HepG2 (cell line): ENCODE data around the gene LILRB3. TPM values are rescaled to one million over a fixed set of nuclear protein-coding genes. Genes with fewer than 3 reads are reported as not detected.
A peak's percentile ranks its signal among the peaks of the same experiment; 100 is the strongest.

Experiments used
- ATAC-seq: fragments of 200-7000 bp; cut with Tn5 transposase; 3 replicates; pipeline ENCODE4 v1.9.1; 2020; ENCODE audit warnings: mild to moderate bottlenecking, moderate library complexity
- BruUV-seq: library from RNA; stranded (reverse); fragments of 400-500 nt; replicated peaks from 2 replicates; lab custom pipeline; 2021; lab: Mats Ljungman, UMichigan
- CTCF ChIA-PET: fragments of 300-600 bp; formaldehyde crosslinking; extraction: SDS; loops from one replicate; lab custom pipeline; 2021; ENCODE audit warnings: low total read pairs, inconsistent platforms, low intra/inter-chr PET ratio; lab: Yijun Ruan, JAX
- POLR2A ChIA-PET: fragments of 350-600 bp; sonication (Branson Sonifier 250); formaldehyde crosslinking; loops from one replicate; lab custom pipeline; 2020; ENCODE audit warnings: antibody characterized with exemption, inconsistent platforms; lab: Yijun Ruan, JAX
- DNase-seq: peaks from one replicate; pipeline ENCODE4 v3.0.0-alpha.2; 2015; ENCODE audit warnings: low spot score
- FAIRE-seq: peaks from 3 replicates; lab custom pipeline; 2011; peaks lifted over from hg19 to GRCh38; lab: Jason Lieb, UNC
- H2AFZ ChIP-seq: one replicate; pipeline ENCODE4 v1.6.1; 2011; ENCODE audit warnings: low read length, inconsistent platforms
- H3K27ac ChIP-seq: fragments of 300-600 bp; 3 replicates; pipeline ENCODE4 v1.8.0; 2011; ENCODE audit warnings: mixed run types, mild to moderate bottlenecking, mixed read lengths, low read length, inconsistent platforms; ENCODE audit not compliant: insufficient read depth; ENCODE audit errors: extremely low read length
- H3K27me3 ChIP-seq, 2 experiments: fragments of 200-600 bp in 1 of 2; 2 replicates in 1 of 2; 3 replicates in 1 of 2; pipeline versions ENCODE4 v1.6.0 to v1.8.0; 2011; ENCODE audit warnings: low read length in 2 of 2, mild to moderate bottlenecking in 2 of 2, moderate library complexity in 2 of 2, inconsistent platforms in 1 of 2; ENCODE audit not compliant: insufficient read depth in 2 of 2, control insufficient read depth in 1 of 2
- H3K36me3 ChIP-seq, 2 experiments: fragments of 200-600 bp in 1 of 2; replicated peaks in 1 of 2; 2 replicates in 1 of 2; 3 replicates in 1 of 2; pipeline versions ENCODE4 v1.5.1 to v1.8.0; 2011; ENCODE audit warnings: low read length in 2 of 2, inconsistent platforms in 1 of 2; ENCODE audit not compliant: insufficient read depth in 2 of 2, control insufficient read depth in 1 of 2
- H3K4me1 ChIP-seq: 2 replicates; pipeline ENCODE4 v1.5.1; 2012; ENCODE audit warnings: low read length, inconsistent platforms; ENCODE audit not compliant: insufficient read depth
- H3K4me2 ChIP-seq: 2 replicates; pipeline ENCODE4 v1.6.0; 2011; ENCODE audit warnings: low read depth, low read length, inconsistent platforms
- H3K4me3 ChIP-seq, 3 experiments: fragments of 200-600 bp in 1 of 3; sonication (generic), shearing (Covaris generic) in 1 of 3; replicated peaks in 1 of 3; 2 replicates each; pipeline ENCODE4 v1.5.1; 2011 to 2016; ENCODE audit warnings: low read length in 3 of 3, inconsistent platforms in 2 of 3, low read depth in 2 of 3, mild to moderate bottlenecking in 2 of 3, control low read depth in 1 of 3, mixed read lengths in 1 of 3; ENCODE audit not compliant: insufficient read depth in 1 of 3
- H3K79me2 ChIP-seq: one replicate; pipeline ENCODE4 v1.6.1; 2011; ENCODE audit warnings: low read length, inconsistent platforms; ENCODE audit not compliant: insufficient read depth
- H3K9ac ChIP-seq: 2 replicates; pipeline ENCODE4 v1.6.0; 2011; ENCODE audit warnings: mild to moderate bottlenecking, low read depth, low read length, inconsistent platforms; ENCODE audit not compliant: insufficient read depth
- H3K9me3 ChIP-seq: 2 replicates; pipeline ENCODE4 v1.5.1; 2012; ENCODE audit warnings: mild to moderate bottlenecking, low read length
- H4K20me1 ChIP-seq: 2 replicates; pipeline ENCODE4 v1.6.0; 2011; ENCODE audit warnings: inconsistent platforms, mild to moderate bottlenecking, low read length, moderate library complexity; ENCODE audit not compliant: insufficient read depth
- CEBPG ChIP-seq: IDR thresholded peaks from 2 replicates; pipeline ENCODE4 v1.6.1; 2016
- ESRRA ChIP-seq: sonication (generic); formaldehyde crosslinking; IDR thresholded peaks from 2 replicates; pipeline ENCODE4 v1.5.1; 2020; ENCODE audit warnings: mild to moderate bottlenecking, low read depth, missing genetic modification reagents
- HMG20A ChIP-seq: IDR thresholded peaks from 2 replicates; pipeline ENCODE4 v1.6.1; 2016; ENCODE audit warnings: borderline replicate concordance
- MATR3 ChIP-seq: sonication (generic); formaldehyde crosslinking; IDR thresholded peaks from 2 replicates; pipeline ENCODE4 v1.4.0; 2020; ENCODE audit warnings: missing genetic modification reagents
- NCOA5 ChIP-seq: sonication (generic); formaldehyde crosslinking; IDR thresholded peaks from 2 replicates; pipeline ENCODE4 v1.4.0; 2020; ENCODE audit warnings: missing genetic modification reagents
- POLR2G ChIP-seq: fragments of 200-400 bp; formaldehyde crosslinking; IDR thresholded peaks from 2 replicates; pipeline ENCODE4 v1.6.1; 2018; ENCODE audit warnings: mild to moderate bottlenecking, low read depth, low read length, moderate library complexity
- ZNF121 ChIP-seq: sonication (generic); formaldehyde crosslinking; IDR thresholded peaks from 2 replicates; pipeline ENCODE4 v1.5.0; 2020; ENCODE audit warnings: mild to moderate bottlenecking, missing genetic modification reagents
- ZNF510 ChIP-seq: sonication (generic); formaldehyde crosslinking; IDR thresholded peaks from 2 replicates; pipeline ENCODE4 v1.4.0; 2020; ENCODE audit warnings: low read depth, mild to moderate bottlenecking, missing genetic modification reagents
- ZNF605 ChIP-seq: sonication (generic); formaldehyde crosslinking; IDR thresholded peaks from 2 replicates; pipeline ENCODE4 v1.8.0; 2022; ENCODE audit warnings: mild to moderate bottlenecking, missing genetic modification reagents
- WGBS: methylation state at CpG from one replicate; pipeline ENCODE4 v1.1.6; 2017; ENCODE audit warnings: low lambda C conversion rate; 5-methylcytosine and 5-hydroxymethylcytosine counted together
- in situ Hi-C: cut with HindIII; loops from 2 replicates; pipeline ENCODE4 v1.10.0; 2017; ENCODE audit warnings: low pct_unique_long_range_greater_than_20kb; ENCODE audit not compliant: extremely low pct_ligation_motif_present
- intact Hi-C: fragments of 100-400 bp; cut with micrococcal nuclease; formaldehyde crosslinking; loops from one replicate; pipeline ENCODE4 v1.10.0; 2022; ENCODE audit not compliant: unreplicated experiment
- polyA plus RNA-seq, 8 experiments: library from polyadenylated mRNA; depleted of rRNA in 3 of 8; stranded (reverse) in 7 of 8; unstranded in 1 of 8; fragments of >200 nt; fragmentation: Illumina TruSeq in 4 of 8; extraction: Trizol in 4 of 8; gene quantifications; 2 replicates each; pipeline versions ENCODE4 v1.2.1 to v1.2.3, GENCODE V29; 2011 to 2016; ENCODE audit warnings: low read depth in 4 of 8, missing spikeins in 1 of 8, mixed read lengths in 1 of 8; ENCODE audit not compliant: insufficient read depth in 1 of 8
- total RNA-seq, 5 experiments: library from RNA; depleted of rRNA; stranded (reverse); fragments of >200 nt; fragmentation: Illumina TruSeq; extraction: Trizol; gene quantifications; 2 replicates each; pipeline ENCODE4 v1.2.3, GENCODE V29; 2016; ENCODE audit warnings: low read depth in 1 of 5
- TF ChIP-seq, protein P1 (sequence below): sonication (generic); formaldehyde crosslinking; IDR thresholded peaks from 2 replicates; pipeline ENCODE4 v1.9.0; 2022; ENCODE audit warnings: low read depth, missing genetic modification reagents
- TF ChIP-seq, protein P2 (sequence below): IDR thresholded peaks from 2 replicates; pipeline ENCODE4 v1.6.1; 2016; ENCODE audit warnings: mild to moderate bottlenecking
- TF ChIP-seq, protein P3 (sequence below): IDR thresholded peaks from 2 replicates; pipeline ENCODE4 v1.6.1; 2012; ENCODE audit warnings: low read length, improper control_type of control experiment
- TF ChIP-seq, protein P4 (sequence below): IDR thresholded peaks from 2 replicates; pipeline ENCODE4 v1.6.1; 2016; ENCODE audit warnings: mild to moderate bottlenecking, missing biosample characterization, missing genetic modification reagents
- TF ChIP-seq, protein P5 (sequence below): sonication (generic); formaldehyde crosslinking; IDR thresholded peaks from 2 replicates; pipeline ENCODE4 v1.5.0; 2020; ENCODE audit warnings: mild to moderate bottlenecking, low read depth, missing genetic modification reagents, borderline replicate concordance

The LILRB3 gene
- total and polyA plus RNA-seq, 2 of the 13 experiments (the other 11 are each of a cell fraction or from before 2014, with no cell fraction given), result 0.22 TPM; not detected in 1

DNA sequence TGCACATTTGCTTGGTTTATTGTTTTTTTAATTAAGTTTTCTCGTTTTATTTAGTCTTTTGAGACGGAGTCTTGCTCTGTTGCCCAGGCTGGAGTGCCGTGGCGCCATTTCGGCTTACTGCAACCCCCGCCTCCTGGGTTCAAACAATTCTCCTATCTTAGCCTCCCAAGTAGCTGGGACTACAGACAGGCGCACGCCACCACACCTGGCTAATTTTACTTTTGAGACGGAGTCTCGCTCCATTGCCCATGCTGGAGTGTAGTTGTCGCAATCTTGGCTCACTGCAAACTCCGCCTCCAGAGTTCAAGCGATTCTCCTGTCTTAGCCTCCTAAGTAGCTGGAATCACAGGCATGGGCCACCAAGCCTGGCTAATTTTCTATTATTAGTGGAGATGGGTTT, 20.8 kb downstream of the LILRB3 start:
- no peak for FAIRE-seq
- DNase-seq, result no peak
- H3K4me2 ChIP-seq, result peak overlapping the region; percentile 87
- peak overlapping the region; percentile 61 to 83 (median 72) for H3K4me3 ChIP-seq
- no peaks in the 10 kb centered on the region; a peak in 1 of 5 replicates for H3K27me3 ChIP-seq
- H3K27ac ChIP-seq, result peak overlapping the region; percentile 91
- H4K20me1 ChIP-seq, result peaks cover 63% of the 10 kb centered on the region
- no TSS peak for BruUV-seq
- POLR2A ChIA-PET, result interaction anchor here (1.4 to 8.7 kb wide), 2 partner anchors 9 to 11 kb away, joined by 5 to 306 read pairs; partner anchors contain the start of genes MBOAT7 and TSEN34
- intact Hi-C loops, result loop anchor here (5.0 kb wide), 1 partner anchor 65 kb away; the partner anchor contains the start of gene CNOT3
- peaks cover 17 to 60% of the 10 kb centered on the region in 2 experiments for H3K36me3 ChIP-seq
- TF ChIP-seq POLR2G (no peak), CEBPG (0 out of 2 replicates have a peak, but pooled peaks have one; percentile 11), ZNF510 (CRISPR knock-in tag) (no peak), NCOA5 (CRISPR knock-in tag) (no peak), HMG20A (no peak), MATR3 (CRISPR knock-in tag) (no peak), ZNF605 (0 out of 2 replicates have a peak, but pooled peaks have one; percentile 44), ZNF121 (CRISPR knock-in tag) (peak; percentile 70), ESRRA (CRISPR knock-in tag) (no peak)
- TF ChIP-seq, protein P1, sequence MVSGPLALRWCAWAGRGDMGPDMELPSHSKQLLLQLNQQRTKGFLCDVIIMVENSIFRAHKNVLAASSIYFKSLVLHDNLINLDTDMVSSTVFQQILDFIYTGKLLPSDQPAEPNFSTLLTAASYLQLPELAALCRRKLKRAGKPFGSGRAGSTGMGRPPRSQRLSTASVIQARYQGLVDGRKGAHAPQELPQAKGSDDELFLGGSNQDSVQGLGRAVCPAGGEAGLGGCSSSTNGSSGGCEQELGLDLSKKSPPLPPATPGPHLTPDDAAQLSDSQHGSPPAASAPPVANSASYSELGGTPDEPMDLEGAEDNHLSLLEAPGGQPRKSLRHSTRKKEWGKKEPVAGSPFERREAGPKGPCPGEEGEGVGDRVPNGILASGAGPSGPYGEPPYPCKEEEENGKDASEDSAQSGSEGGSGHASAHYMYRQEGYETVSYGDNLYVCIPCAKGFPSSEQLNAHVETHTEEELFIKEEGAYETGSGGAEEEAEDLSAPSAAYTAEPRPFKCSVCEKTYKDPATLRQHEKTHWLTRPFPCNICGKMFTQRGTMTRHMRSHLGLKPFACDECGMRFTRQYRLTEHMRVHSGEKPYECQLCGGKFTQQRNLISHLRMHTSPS (CRISPR knock-in tag), result no peak
- TF ChIP-seq, protein P2, sequence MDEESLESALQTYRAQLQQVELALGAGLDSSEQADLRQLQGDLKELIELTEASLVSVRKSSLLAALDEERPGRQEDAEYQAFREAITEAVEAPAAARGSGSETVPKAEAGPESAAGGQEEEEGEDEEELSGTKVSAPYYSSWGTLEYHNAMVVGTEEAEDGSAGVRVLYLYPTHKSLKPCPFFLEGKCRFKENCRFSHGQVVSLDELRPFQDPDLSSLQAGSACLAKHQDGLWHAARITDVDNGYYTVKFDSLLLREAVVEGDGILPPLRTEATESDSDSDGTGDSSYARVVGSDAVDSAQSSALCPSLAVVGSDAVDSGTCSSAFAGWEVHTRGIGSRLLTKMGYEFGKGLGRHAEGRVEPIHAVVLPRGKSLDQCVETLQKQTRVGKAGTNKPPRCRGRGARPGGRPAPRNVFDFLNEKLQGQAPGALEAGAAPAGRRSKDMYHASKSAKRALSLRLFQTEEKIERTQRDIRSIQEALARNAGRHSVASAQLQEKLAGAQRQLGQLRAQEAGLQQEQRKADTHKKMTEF (CRISPR knock-in tag), result 0 out of 2 replicates have a peak, but pooled peaks have one; percentile 14
- TF ChIP-seq, protein P3, sequence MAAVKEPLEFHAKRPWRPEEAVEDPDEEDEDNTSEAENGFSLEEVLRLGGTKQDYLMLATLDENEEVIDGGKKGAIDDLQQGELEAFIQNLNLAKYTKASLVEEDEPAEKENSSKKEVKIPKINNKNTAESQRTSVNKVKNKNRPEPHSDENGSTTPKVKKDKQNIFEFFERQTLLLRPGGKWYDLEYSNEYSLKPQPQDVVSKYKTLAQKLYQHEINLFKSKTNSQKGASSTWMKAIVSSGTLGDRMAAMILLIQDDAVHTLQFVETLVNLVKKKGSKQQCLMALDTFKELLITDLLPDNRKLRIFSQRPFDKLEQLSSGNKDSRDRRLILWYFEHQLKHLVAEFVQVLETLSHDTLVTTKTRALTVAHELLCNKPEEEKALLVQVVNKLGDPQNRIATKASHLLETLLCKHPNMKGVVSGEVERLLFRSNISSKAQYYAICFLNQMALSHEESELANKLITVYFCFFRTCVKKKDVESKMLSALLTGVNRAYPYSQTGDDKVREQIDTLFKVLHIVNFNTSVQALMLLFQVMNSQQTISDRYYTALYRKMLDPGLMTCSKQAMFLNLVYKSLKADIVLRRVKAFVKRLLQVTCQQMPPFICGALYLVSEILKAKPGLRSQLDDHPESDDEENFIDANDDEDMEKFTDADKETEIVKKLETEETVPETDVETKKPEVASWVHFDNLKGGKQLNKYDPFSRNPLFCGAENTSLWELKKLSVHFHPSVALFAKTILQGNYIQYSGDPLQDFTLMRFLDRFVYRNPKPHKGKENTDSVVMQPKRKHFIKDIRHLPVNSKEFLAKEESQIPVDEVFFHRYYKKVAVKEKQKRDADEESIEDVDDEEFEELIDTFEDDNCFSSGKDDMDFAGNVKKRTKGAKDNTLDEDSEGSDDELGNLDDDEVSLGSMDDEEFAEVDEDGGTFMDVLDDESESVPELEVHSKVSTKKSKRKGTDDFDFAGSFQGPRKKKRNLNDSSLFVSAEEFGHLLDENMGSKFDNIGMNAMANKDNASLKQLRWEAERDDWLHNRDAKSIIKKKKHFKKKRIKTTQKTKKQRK, result no peak
- TF ChIP-seq, protein P4, sequence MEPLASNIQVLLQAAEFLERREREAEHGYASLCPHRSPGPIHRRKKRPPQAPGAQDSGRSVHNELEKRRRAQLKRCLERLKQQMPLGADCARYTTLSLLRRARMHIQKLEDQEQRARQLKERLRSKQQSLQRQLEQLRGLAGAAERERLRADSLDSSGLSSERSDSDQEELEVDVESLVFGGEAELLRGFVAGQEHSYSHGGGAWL (CRISPR knock-in tag), result no peak
- TF ChIP-seq, protein P5, sequence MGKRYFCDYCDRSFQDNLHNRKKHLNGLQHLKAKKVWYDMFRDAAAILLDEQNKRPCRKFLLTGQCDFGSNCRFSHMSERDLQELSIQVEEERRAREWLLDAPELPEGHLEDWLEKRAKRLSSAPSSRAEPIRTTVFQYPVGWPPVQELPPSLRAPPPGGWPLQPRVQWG (CRISPR knock-in tag), result no peak
- CTCF ChIA-PET, result no interaction called here
- no peaks in the 10 kb centered on the region for H3K9me3 ChIP-seq
- no peak overlapping the region for H2AFZ ChIP-seq
- H3K79me2 ChIP-seq, result peaks cover 54% of the 10 kb centered on the region
- H3K9ac ChIP-seq, result peak overlapping the region; percentile 96
- 47% methylated on average over 13 of the region's 13 CpGs for WGBS
- in situ Hi-C loops, result no loop called here
- peaks cover 63% of the 10 kb centered on the region for H3K4me1 ChIP-seq
- no peak for ATAC-seq
